ENCODE results near the gene KLHL21. TPM values are rescaled to one million over a fixed set of nuclear protein-coding genes. Genes with fewer than 3 reads are reported as not detected.

The KLHL21 gene
- total and polyA plus RNA-seq, 2 of the 4 experiments (the other 2 are of a cell fraction) = 12.0 to 36.7 TPM

- no peak for ATAC-seq (ENCODE audit: low read depth)
- no peak overlapping the region for H4K91ac ChIP-seq (ENCODE audit: insufficient read depth, low read depth, low read length)
- no peak overlapping the region for H2AFZ ChIP-seq (replicated peaks; ENCODE audit: low read length, poor library complexity)
- intact Hi-C loops (cut with micrococcal nuclease) = no loop called here
- H4K5ac ChIP-seq (ENCODE audit: low read depth, low read length) = no peak overlapping the region
- no peak overlapping the region for H3K4me3 ChIP-seq (ENCODE audit: insufficient read depth, low read depth, low read length)
- H3K4ac ChIP-seq (ENCODE audit: low read depth, low read length) = no peak overlapping the region
- no peaks in the 10 kb centered on the region for H3K27me3 ChIP-seq (ENCODE audit: control insufficient read depth, insufficient read depth, low read length)
- dilution Hi-C loops (cut with HindIII; ENCODE audit: low sequenced_read_pairs, unreplicated experiment) = no loop called here
- no peak overlapping the region for H3K14ac ChIP-seq (replicated peaks; ENCODE audit: low read depth, low read length)
- H3K9ac ChIP-seq (ENCODE audit: low read depth, low read length) = no peak overlapping the region
- no peak overlapping the region for H4K8ac ChIP-seq (ENCODE audit: low read depth in 2 of 2, low read length in 2 of 2)
- no peak overlapping the region for H3K18ac ChIP-seq (ENCODE audit: low read depth, low read length)
- H4K20me1 ChIP-seq (ENCODE audit: insufficient read depth, low read length) = peaks cover 31% of the 10 kb centered on the region
- H2AK5ac ChIP-seq (ENCODE audit: low read depth, low read length) = no peak overlapping the region
- ChIA-PET POLR2A (ENCODE audit: unreplicated experiment) (no interaction called here), CTCF (interaction anchor here (0.7 kb wide), 1 partner anchor 21 kb away, joined by 5 read pairs; no protein-coding TSS in a partner anchor)
- H3K36me3 ChIP-seq (ENCODE audit: control insufficient read depth, insufficient read depth, low read length) = peaks cover 26% of the 10 kb centered on the region
- H2AK9ac ChIP-seq (replicated peaks; ENCODE audit: low read depth, low read length, poor library complexity) = peak overlapping the region; percentile 15
- BruUV-seq (replicated peaks) = no TSS peak
- peaks cover 15 to 51% of the 10 kb centered on the region in 2 experiments for H3K79me1 ChIP-seq (ENCODE audit: low read depth in 1 of 2, low read length in 2 of 2)
- in situ Hi-C loops (cut with MboI; ENCODE audit: low sequenced_read_pairs) = no loop called here
- H2BK120ac ChIP-seq (ENCODE audit: low read depth, low read length) = no peak overlapping the region
- H3K9me1 ChIP-seq (ENCODE audit: insufficient read depth, low read length) = peaks cover 11% of the 10 kb centered on the region
- 74% methylated on average over 13 of the region's 21 CpGs; no CpG with 5 or more reads in 1 of the 2 experiments for WGBS, 2 experiments (ENCODE audit: extremely low coverage in 2 of 2, insufficient read length in 1 of 2)
- H2BK5ac ChIP-seq (ENCODE audit: low read depth, low read length, poor library complexity, severe bottlenecking) = no peak overlapping the region
- H3K4me1 ChIP-seq (ENCODE audit: control insufficient read depth, insufficient read depth, low read length) = peaks cover 8% of the 10 kb centered on the region
- H3K56ac ChIP-seq (ENCODE audit: extremely low read depth, insufficient read depth, low read length) = no peak overlapping the region
- H3K27ac ChIP-seq (ENCODE audit: insufficient read depth, low read length) = no peak overlapping the region
- no peak for DNase-seq
- H2BK20ac ChIP-seq (ENCODE audit: low read depth, low read length) = no peak overlapping the region
- TF ChIP-seq MAFK (IDR thresholded peaks at IDR 0.05; ENCODE audit: low read depth, low read length) = peak; percentile 92
- no peak; the same call in 1 of the 2 replicates for TF ChIP-seq CTCF (conservative IDR thresholded peaks at IDR 0.05; ENCODE audit: low read depth, low read length)
- no peak overlapping the region for H3K23ac ChIP-seq (ENCODE audit: low read depth, low read length)
- H3K4me2 ChIP-seq (ENCODE audit: low read depth, low read length) = no peak overlapping the region
- H2BK15ac ChIP-seq (ENCODE audit: low read depth, low read length) = no peak overlapping the region
- H3K9me3 ChIP-seq (ENCODE audit: control insufficient read depth, insufficient read depth, low read length) = no peaks in the 10 kb centered on the region
These were observed 18.3 kb downstream of the KLHL21 start for GRCh38 chr1:6584126-6585080.
